Fibroblast of skin of back (primary cell): ENCODE results near the gene SYTL4.

Experiments
- DNase-seq: peaks from one replicate; pipeline ENCODE4 v3.0.0-alpha.2; 2013

SYTL4 gene

DNA sequence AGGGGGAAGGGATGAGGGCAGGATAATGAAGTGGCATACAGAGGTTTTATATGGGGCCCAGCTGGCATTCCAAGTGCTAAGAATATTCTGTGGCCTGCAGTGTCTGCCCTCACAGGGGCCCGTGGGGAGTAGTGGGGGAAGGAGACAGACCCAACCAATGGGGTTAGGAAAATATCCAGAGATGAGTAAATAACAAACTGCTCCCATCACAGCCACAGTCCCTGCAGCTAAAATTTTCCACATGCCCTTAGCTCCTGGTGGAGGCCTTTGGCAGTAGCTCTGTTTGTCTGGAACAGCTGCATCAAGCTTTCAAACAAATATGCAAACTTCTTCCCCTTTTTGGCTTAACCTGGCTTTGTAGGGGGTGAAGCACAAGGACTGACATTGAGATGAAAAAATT is 84.8 kb downstream of the SYTL4 start:
- peak; percentile 58 for DNase-seq

GRCh38 chrX:100645106-100645505 is 86.8 kb downstream of the SYTL4 start:
- DNase-seq = peak; percentile 57

- DNase-seq = peak; percentile 90
These were observed 87.7 kb downstream of the SYTL4 start, which contains the start of gene SRPX2 for GRCh38 chrX:100643956-100644860. SRPX2 (plus strand) TSS chrX:100644199; CDS start chrX:100646323, 2,124 bp downstream.

DNA sequence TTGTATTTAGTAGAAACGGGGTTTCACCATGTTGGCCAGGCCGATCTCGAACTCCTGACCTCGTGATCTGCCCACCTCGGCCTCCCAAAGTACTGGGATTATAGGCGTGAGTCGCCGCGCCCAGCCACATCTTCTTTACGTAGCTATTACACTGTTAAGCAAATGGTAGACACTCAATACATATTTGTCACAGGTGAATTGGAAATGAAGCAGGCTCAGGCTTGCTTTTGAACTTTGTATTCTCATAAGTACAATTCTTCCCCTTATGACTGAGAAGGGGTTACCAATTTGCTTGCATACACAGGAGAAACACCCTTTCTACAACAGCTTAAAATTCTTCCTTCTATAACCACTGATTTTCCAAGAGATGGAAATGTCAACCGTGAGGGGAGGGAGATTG is 88.7 kb downstream of the SYTL4 start:
- no peak for DNase-seq

DNA sequence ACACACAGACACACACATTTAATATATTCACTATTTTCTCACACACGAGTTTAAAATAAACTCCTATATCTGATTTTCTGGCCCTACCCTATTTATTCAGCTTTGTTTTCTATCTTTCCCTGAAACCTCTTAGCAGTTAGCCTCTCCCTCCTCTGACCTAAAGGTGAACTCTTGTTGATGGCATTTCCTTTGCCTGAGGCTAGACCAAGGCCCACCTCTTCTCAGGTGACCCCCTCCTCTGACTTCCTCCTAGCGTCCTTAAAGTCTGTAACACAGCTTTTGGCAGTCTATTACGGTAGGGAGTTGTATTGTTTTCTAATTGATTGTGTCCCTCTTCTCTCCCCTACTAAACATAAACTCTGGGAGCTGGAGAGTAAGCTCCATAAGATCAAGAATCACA is 89.6 kb downstream of the SYTL4 start:
- DNase-seq = no peak

DNA sequence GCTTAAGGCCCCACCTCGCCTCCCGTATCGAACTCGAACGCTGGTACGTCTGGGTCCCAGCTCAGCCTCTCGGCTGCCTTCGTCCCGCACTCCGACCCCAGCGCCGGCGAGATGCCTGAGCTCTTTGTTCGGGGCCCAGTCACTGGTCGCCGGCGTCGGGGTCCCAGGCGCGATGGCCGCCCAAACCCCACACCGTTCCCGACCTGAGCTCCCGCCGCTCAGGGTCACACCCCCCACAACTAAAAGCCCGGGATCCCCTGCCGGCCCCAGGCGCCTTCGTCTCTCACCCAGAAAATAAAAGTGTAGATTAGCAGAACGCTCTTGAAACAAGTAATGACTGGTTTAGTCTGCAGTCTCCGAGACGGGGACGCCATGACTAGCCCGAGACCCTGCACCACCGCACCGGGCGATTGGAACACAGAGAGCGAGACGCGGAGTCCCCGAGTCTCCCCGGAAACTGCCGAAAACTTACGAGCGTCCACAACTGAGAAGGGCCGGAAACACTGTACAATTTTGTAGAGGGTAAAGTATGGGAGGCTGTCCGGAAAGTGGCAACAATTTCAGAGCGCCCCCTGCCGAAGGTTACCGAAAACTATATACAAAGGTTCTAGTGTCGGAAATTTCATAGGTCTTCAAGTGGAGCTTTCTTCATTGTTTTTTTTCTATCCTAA is 95.5 kb downstream of the SYTL4 start, which contains the start of gene TSPAN6:
Gene TSPAN6 (minus strand): TSS at position 486 of the 671 bp plus-strand sequence. CDS start 112 bp downstream, at position 374.
- peak; percentile 90 for DNase-seq

GRCh38 chrX:100635989-100636320 is 96.0 kb downstream of the SYTL4 start:
- DNase-seq = no peak

- no peak for DNase-seq
These were observed 96.9 kb downstream of the SYTL4 start for GRCh38 chrX:100635040-100635439.

DNA sequence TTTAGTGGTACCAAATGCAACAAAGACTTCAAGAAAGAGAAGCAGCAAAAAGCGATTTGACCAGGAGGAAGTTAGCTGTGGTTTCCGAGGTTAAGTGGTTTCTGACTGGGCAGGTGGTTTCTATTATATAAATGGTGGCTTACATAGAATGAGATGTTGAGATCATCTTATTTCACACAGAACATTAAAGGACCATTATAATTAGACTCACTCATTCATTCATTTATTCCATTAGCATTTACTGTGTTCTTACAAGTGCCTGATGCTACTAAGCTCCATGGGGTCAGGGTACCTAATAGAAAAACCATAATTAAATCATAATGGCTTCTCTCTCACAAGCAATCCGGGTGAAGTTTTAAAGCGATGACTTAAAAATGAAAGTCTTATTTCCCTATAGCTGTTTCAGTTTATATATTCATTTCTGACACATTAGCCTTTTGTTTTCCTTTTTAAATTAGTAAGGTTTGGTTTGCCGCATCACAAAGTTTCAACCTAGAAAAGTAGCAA is 105.9 kb downstream of the SYTL4 start:
- DNase-seq = no peak
